HepG2 (cell line): ENCODE results near the gene A3GALT2. TPM values are rescaled to one million over a fixed set of nuclear protein-coding genes. Genes with fewer than 3 reads are reported as not detected.

Source experiments
- ARID4A ChIP-seq: sonication (generic); formaldehyde crosslinking; IDR thresholded peaks from 2 replicates; pipeline ENCODE4 v1.5.0; 2020; ENCODE audit warnings: mild to moderate bottlenecking, missing genetic modification reagents, borderline replicate concordance
- CBFB ChIP-seq: sonication (generic); formaldehyde crosslinking; IDR thresholded peaks from 2 replicates; pipeline ENCODE4 v1.4.0; 2020; ENCODE audit warnings: missing genetic modification reagents
- CC2D1A ChIP-seq: sonication (generic); formaldehyde crosslinking; IDR thresholded peaks from 2 replicates; pipeline ENCODE4 v1.8.1; 2023; ENCODE audit warnings: mild to moderate bottlenecking, missing genetic modification reagents
- ELF1 ChIP-seq: sonication (generic); formaldehyde crosslinking; IDR thresholded peaks from 2 replicates; pipeline ENCODE4 v1.4.0; 2020; ENCODE audit warnings: missing genetic modification reagents
- GABPB1 ChIP-seq: IDR thresholded peaks from 2 replicates; pipeline ENCODE4 v1.6.1; 2016; ENCODE audit warnings: mild to moderate bottlenecking, missing genetic modification reagents, moderate library complexity, missing compliant biosample characterization
- KDM5A ChIP-seq: fragments of 200-600 bp; sonication (generic); IDR thresholded peaks from 2 replicates; pipeline ENCODE4 v1.7.0; 2018; ENCODE audit warnings: antibody characterized with exemption, mild to moderate bottlenecking, low read length, borderline replicate concordance
- PHF21A ChIP-seq: sonication (generic); formaldehyde crosslinking; IDR thresholded peaks from 2 replicates; pipeline ENCODE4 v1.5.0; 2020; ENCODE audit warnings: mild to moderate bottlenecking, missing genetic modification reagents
- PITX1 ChIP-seq: sonication (generic); formaldehyde crosslinking; IDR thresholded peaks from 2 replicates; pipeline ENCODE4 v1.5.1; 2020; ENCODE audit warnings: mild to moderate bottlenecking, missing genetic modification reagents
- RXRA ChIP-seq: sonication (generic); formaldehyde crosslinking; IDR thresholded peaks from 2 replicates; pipeline ENCODE4 v1.5.1; 2020; ENCODE audit warnings: missing genetic modification reagents
- SOX5 ChIP-seq: IDR thresholded peaks from 2 replicates; pipeline ENCODE4 v1.6.1; 2016; ENCODE audit warnings: borderline replicate concordance
- TAF1 ChIP-seq: sonication (generic); formaldehyde crosslinking; IDR thresholded peaks from 2 replicates; pipeline ENCODE4 v1.4.0; 2020; ENCODE audit warnings: missing genetic modification reagents
- TRIM22 ChIP-seq: fragments of 450-650 bp; IDR thresholded peaks from 2 replicates; pipeline ENCODE4 v1.6.1; 2017
- ZGPAT ChIP-seq: IDR thresholded peaks from 2 replicates; pipeline ENCODE4 v1.6.1; 2016; ENCODE audit warnings: mild to moderate bottlenecking
- ZNF121 ChIP-seq: sonication (generic); formaldehyde crosslinking; IDR thresholded peaks from 2 replicates; pipeline ENCODE4 v1.5.0; 2020; ENCODE audit warnings: mild to moderate bottlenecking, missing genetic modification reagents
- ZNF207 ChIP-seq: fragments of 450-650 bp; IDR thresholded peaks from 2 replicates; pipeline ENCODE4 v1.6.1; 2016; ENCODE audit warnings: antibody characterized with exemption, borderline replicate concordance
- ZNF317 ChIP-seq: sonication (generic); formaldehyde crosslinking; IDR thresholded peaks from 2 replicates; pipeline ENCODE4 v1.5.0; 2020; ENCODE audit warnings: mild to moderate bottlenecking, missing genetic modification reagents
- ZNF430 ChIP-seq: sonication (generic); formaldehyde crosslinking; IDR thresholded peaks from 2 replicates; pipeline ENCODE4 v1.9.0; 2021; ENCODE audit warnings: mild to moderate bottlenecking, missing genetic modification reagents
- ZNF501 ChIP-seq: sonication (generic); formaldehyde crosslinking; IDR thresholded peaks from 2 replicates; pipeline ENCODE4 v1.5.1; 2020; ENCODE audit warnings: mild to moderate bottlenecking, moderate library complexity, missing genetic modification reagents
- ZNF574 ChIP-seq: sonication (generic); formaldehyde crosslinking; IDR thresholded peaks from 2 replicates; pipeline ENCODE4 v1.4.0; 2020; ENCODE audit warnings: missing genetic modification reagents
- polyA plus RNA-seq, 8 experiments: library from polyadenylated mRNA; depleted of rRNA in 3 of 8; stranded (reverse) in 7 of 8; unstranded in 1 of 8; fragments of >200 nt; fragmentation: Illumina TruSeq in 4 of 8; extraction: Trizol in 4 of 8; gene quantifications; 2 replicates each; pipeline versions ENCODE4 v1.2.1 to v1.2.3, GENCODE V29; 2011 to 2016; ENCODE audit warnings: low read depth in 4 of 8, missing spikeins in 1 of 8, mixed read lengths in 1 of 8; ENCODE audit not compliant: insufficient read depth in 1 of 8
- total RNA-seq, 5 experiments: library from RNA; depleted of rRNA; stranded (reverse); fragments of >200 nt; fragmentation: Illumina TruSeq; extraction: Trizol; gene quantifications; 2 replicates each; pipeline ENCODE4 v1.2.3, GENCODE V29; 2016; ENCODE audit warnings: low read depth in 1 of 5

The A3GALT2 gene
- total and polyA plus RNA-seq, 2 of the 13 experiments (the other 11 are each of a cell fraction or from before 2014, with no cell fraction given): not detected

- TF ChIP-seq KDM5A: 0 out of 2 replicates have a peak, but pooled peaks have one; percentile 43
- 0 out of 2 replicates have a peak, but pooled peaks have one; percentile 35 for TF ChIP-seq TAF1 (CRISPR knock-in tag)
- TF ChIP-seq CBFB (CRISPR knock-in tag): peak; percentile 40; the same call in 1 of the 2 replicates
- peak; percentile 46; the same call in 1 of the 2 replicates for TF ChIP-seq RXRA
- TF ChIP-seq ZGPAT (CRISPR knock-in tag): peak; percentile 74
- TF ChIP-seq ZNF317 (CRISPR knock-in tag): 0 out of 2 replicates have a peak, but pooled peaks have one; percentile 6
- TF ChIP-seq ZNF501 (CRISPR knock-in tag): 0 out of 2 replicates have a peak, but pooled peaks have one; percentile 42
- peak; percentile 59; the same call in 1 of the 2 replicates for TF ChIP-seq SOX5
- no peak for TF ChIP-seq ZNF574 (CRISPR knock-in tag)
- peak; percentile 43; the same call in 1 of the 2 replicates for TF ChIP-seq ELF1 (CRISPR knock-in tag)
- TF ChIP-seq CC2D1A (CRISPR knock-in tag): no peak
- TF ChIP-seq TRIM22: no peak
- peak; percentile 61 for TF ChIP-seq ARID4A (CRISPR knock-in tag)
- no peak for TF ChIP-seq ZNF121
- peak; percentile 42; the same call in 1 of the 2 replicates for TF ChIP-seq ZNF430 (CRISPR knock-in tag)
- TF ChIP-seq ZNF207: no peak
- peak; percentile 40; the same call in 1 of the 2 replicates for TF ChIP-seq GABPB1 (CRISPR knock-in tag)
- TF ChIP-seq PHF21A (CRISPR knock-in tag): peak; percentile 78
- TF ChIP-seq PITX1 (CRISPR knock-in tag): 0 out of 2 replicates have a peak, but pooled peaks have one; percentile 17
These were observed 26.2 kb upstream of the A3GALT2 start (continued) for GRCh38 chr1:33346927-33347649.
